IPS-18a (cell line): ENCODE data around the gene PRCP.
"Not testable (repeated sequence)": the region's sequence is repeated elsewhere in the genome, so short reads cannot be mapped to it uniquely, and the experiment has no call there.

Source experiments
- H3K27ac ChIP-seq: one replicate; pipeline ENCODE4 v1.5.1; 2013; ENCODE audit warnings: low read length
- H3K27me3 ChIP-seq: one replicate; pipeline ENCODE4 v1.6.1; 2013; ENCODE audit warnings: mild to moderate bottlenecking, low read length; ENCODE audit not compliant: control insufficient read depth, insufficient read depth
- H3K36me3 ChIP-seq: one replicate; pipeline ENCODE4 v1.6.1; 2013; ENCODE audit warnings: low read depth, low read length; ENCODE audit not compliant: control insufficient read depth
- H3K4me1 ChIP-seq: one replicate; pipeline ENCODE4 v1.6.1; 2013; ENCODE audit warnings: low read depth, low read length; ENCODE audit not compliant: control insufficient read depth
- H3K4me3 ChIP-seq: one replicate; pipeline ENCODE4 v1.5.1; 2013; ENCODE audit warnings: low read length
- H3K9ac ChIP-seq: one replicate; pipeline ENCODE4 v1.6.1; 2013; ENCODE audit warnings: mild to moderate bottlenecking, low read length, moderate library complexity
- H3K9me3 ChIP-seq: one replicate; pipeline ENCODE4 v1.6.1; 2013; ENCODE audit warnings: low read depth, low read length; ENCODE audit not compliant: control insufficient read depth

PRCP gene

DNA sequence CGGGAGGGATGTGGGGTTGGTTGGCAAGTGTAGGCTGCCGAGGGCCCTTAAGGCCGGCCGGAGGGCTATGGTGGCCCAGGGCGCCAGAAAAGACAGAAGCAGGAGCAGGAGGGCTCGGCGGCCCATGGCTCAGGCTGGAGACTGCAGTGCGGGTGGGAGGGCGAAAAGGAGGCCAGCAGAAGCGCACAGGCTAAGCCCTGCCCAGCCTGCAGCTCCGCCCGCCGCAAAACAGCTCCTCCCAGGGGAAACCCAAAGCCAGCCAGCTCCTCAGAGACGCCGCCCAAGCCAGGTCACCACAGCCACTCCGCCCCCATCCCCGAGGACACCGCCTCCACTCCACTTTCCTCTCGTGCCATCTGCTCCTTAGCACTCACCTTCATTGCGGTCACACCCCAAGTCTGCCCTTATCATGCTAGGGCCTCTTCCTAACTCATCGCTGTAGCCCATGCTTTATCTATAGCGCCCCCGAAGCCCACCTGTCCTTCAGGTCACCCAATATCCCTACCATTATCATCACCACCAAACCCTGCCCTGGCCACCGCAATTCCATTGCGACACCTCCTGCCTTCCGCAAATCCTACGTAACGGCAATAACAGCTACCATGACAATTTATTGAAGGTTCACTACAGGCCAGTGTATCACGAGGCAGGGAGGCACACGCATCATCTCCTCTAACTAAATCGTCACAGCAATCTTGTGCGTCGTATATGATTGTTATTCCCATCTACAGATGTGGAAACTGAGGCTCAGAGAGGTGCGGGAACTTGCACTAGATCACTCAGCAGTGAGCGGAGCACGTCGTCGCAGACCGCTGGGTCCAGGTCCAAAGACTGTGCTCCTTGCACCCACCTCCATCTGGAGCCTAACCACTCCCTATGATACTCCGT lies at the start of gene PRCP:
Gene PRCP (minus strand): TSS at position 154 of the 888 bp plus-strand sequence. CDS start 28 bp downstream, at position 126.
- H3K9ac ChIP-seq: peak within 1 kb of the TSS; percentile 86
- no peaks in the 10 kb centered on the region for H3K27me3 ChIP-seq
- H3K9me3 ChIP-seq: no peaks in the 10 kb centered on the region
- peaks cover 15% of the 10 kb centered on the region for H3K4me1 ChIP-seq
- H3K27ac ChIP-seq: peak within 1 kb of the TSS; percentile 55
- H3K4me3 ChIP-seq: peak within 1 kb of the TSS; percentile 92
- H3K36me3 ChIP-seq: no peaks in the 10 kb centered on the region

- no peak overlapping the region for H3K4me3 ChIP-seq
- no peaks in the 10 kb centered on the region for H3K27me3 ChIP-seq
- no peak overlapping the region for H3K9ac ChIP-seq
These were observed 49.1 kb upstream of the PRCP start for GRCh38 chr11:82949352-82949751.

GRCh38 chr11:82945682-82946081 lies 45.5 kb upstream of the PRCP start:
- H3K9ac ChIP-seq: no peak overlapping the region
- no peaks in the 10 kb centered on the region for H3K4me1 ChIP-seq
- H3K27ac ChIP-seq: no peak overlapping the region
- H3K36me3 ChIP-seq: no peaks in the 10 kb centered on the region
- H3K4me3 ChIP-seq: no peak overlapping the region
- H3K9me3 ChIP-seq: no peaks in the 10 kb centered on the region
- no peaks in the 10 kb centered on the region for H3K27me3 ChIP-seq

More at GRCh38 chr11:82949352-82949751, 49.1 kb upstream of the PRCP start:
- Histone ChIP-seq H3K36me3 (no peaks in the 10 kb centered on the region), H3K9me3 (no peaks in the 10 kb centered on the region), H3K27ac (no peak overlapping the region), H3K4me1 (no peaks in the 10 kb centered on the region)

GRCh38 chr11:82945041-82945440 lies 44.8 kb upstream of the PRCP start:
- H3K36me3 ChIP-seq, H3K9ac ChIP-seq, H3K27me3 ChIP-seq, H3K4me3 ChIP-seq, H3K4me1 ChIP-seq, H3K27ac ChIP-seq, H3K9me3 ChIP-seq: not testable (repeated sequence)

DNA sequence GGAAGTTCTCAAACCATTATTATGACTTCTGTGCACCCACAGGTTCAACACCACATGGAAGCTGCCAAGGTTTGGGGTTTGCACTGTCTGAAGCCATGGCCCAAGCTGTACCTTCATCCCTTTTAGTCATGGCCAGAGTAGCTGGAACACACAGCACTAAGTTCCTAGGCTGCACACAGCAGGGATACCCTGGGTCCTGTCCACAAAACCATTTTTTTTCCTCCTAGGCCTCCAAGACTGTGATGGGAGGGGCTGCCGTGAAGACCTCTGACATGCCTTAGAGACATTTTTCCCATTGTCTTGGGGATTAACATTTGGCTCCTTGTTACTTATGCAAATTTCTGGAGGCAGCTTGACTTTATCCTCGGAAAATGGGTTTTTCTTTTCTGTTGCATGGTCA lies 44.0 kb upstream of the PRCP start:
- Histone ChIP-seq H3K4me1 (no peaks in the 10 kb centered on the region), H3K4me3 (no peak overlapping the region)

GRCh38 chr11:82943430-82943829 lies 43.2 kb upstream of the PRCP start:
- not testable (repeated sequence) for H3K27ac ChIP-seq, H3K9ac ChIP-seq, H3K4me3 ChIP-seq, H3K27me3 ChIP-seq, H3K36me3 ChIP-seq, H3K9me3 ChIP-seq, H3K4me1 ChIP-seq

More for the DNA sequence above, 44.0 kb upstream of the PRCP start:
- no peak overlapping the region for H3K27ac ChIP-seq
- H3K27me3 ChIP-seq: no peaks in the 10 kb centered on the region
- H3K36me3 ChIP-seq: no peaks in the 10 kb centered on the region
- H3K9me3 ChIP-seq: no peaks in the 10 kb centered on the region
- no peak overlapping the region for H3K9ac ChIP-seq

DNA sequence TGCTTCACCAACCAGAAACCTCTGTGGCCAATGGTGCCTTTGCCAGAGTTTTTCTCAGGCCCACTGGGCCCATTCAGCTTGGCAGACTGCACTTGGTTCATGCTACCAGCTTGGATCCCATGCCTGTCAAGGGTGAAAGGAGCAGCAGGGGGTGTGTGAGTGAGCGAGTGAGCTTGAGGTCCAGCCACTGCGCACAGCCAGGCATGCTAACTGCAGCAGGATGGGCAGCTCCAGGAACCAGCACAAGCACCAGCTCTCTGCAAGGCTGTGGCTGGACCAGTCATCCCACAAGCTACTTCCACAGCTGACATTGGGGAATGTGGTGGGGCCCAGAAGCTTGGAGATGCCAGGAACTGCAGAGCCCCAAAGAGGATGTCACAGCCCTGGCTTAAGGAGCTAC lies 42.1 kb upstream of the PRCP start:
- Histone ChIP-seq H3K27me3 (no peaks in the 10 kb centered on the region), H3K9me3 (no peaks in the 10 kb centered on the region), H3K4me1 (no peaks in the 10 kb centered on the region), H3K27ac (no peak overlapping the region), H3K36me3 (no peaks in the 10 kb centered on the region), H3K4me3 (no peak overlapping the region), H3K9ac (no peak overlapping the region)

DNA sequence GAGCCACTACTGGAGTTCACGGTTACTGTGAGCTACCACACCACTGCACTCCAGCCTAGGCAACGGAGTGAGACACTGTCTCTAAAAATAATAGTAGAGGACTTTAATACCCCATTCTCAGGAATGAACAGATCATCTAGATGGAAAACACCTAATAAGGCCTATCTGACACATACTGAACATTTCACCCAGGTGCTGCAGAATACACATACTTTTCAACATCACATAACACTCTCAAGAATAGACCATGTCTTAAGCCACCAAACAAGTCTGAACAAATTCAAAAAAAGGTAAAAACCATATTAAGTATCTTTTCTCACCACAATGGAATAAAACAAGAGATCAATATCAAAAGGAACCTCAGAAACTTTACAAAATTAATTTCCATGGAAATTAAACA lies 39.2 kb upstream of the PRCP start:
- no peaks in the 10 kb centered on the region for H3K27me3 ChIP-seq
- H3K4me3 ChIP-seq: no peak overlapping the region
- H3K9me3 ChIP-seq: no peaks in the 10 kb centered on the region
- H3K4me1 ChIP-seq: no peaks in the 10 kb centered on the region
- H3K36me3 ChIP-seq: peaks cover 7% of the 10 kb centered on the region
- H3K27ac ChIP-seq: no peak overlapping the region
- H3K9ac ChIP-seq: no peak overlapping the region

DNA sequence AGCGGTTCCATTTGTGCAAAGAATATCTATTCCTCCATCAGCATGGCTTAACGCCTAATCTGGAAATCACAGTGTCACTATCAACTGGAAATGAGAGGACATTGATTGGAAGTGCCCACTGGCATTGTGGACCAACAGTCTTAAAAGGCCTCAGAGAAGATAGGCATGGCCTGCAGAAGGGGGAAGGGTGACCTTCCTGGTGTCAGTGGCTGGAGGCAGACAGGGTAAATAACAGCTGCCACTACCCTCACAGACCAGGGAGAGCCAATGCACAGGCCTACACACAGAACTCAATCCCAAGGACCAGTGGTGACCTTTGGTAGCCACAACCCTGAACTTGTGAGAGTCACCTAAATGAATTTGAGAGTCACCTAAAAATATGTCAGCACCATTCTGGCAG lies 37.3 kb upstream of the PRCP start:
- Histone ChIP-seq H3K27ac (no peak overlapping the region), H3K27me3 (no peaks in the 10 kb centered on the region), H3K4me1 (no peaks in the 10 kb centered on the region), H3K4me3 (no peak overlapping the region), H3K36me3 (peaks cover 26% of the 10 kb centered on the region), H3K9me3 (no peaks in the 10 kb centered on the region), H3K9ac (no peak overlapping the region)

DNA sequence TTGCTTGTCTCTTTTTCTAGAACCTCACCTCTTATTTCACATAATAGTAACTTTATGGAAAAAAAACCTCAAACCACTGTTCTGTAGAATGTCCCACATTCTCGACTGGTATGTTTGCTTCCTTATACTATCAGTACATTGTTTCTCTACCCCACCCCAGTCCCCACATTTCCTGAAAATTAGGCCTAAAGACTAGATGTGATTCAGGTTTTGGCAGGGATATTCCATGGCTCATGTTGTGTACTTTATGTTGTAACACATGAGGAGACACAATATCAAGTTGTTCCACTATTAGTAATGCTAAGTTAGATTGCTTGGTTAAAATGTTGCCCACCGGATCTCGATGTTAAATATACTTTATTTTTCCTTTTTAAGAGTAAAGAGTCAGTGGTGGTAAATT lies 36.0 kb upstream of the PRCP start:
- no peak overlapping the region for H3K4me3 ChIP-seq
- no peak overlapping the region for H3K27ac ChIP-seq
- peaks cover 38% of the 10 kb centered on the region for H3K36me3 ChIP-seq
- H3K4me1 ChIP-seq: no peaks in the 10 kb centered on the region
- H3K9ac ChIP-seq: no peak overlapping the region
- no peaks in the 10 kb centered on the region for H3K9me3 ChIP-seq
- no peaks in the 10 kb centered on the region for H3K27me3 ChIP-seq

- no peaks in the 10 kb centered on the region for H3K9me3 ChIP-seq
- no peak overlapping the region for H3K27ac ChIP-seq
- no peak overlapping the region for H3K9ac ChIP-seq
- H3K36me3 ChIP-seq: peaks cover 49% of the 10 kb centered on the region
- no peak overlapping the region for H3K4me3 ChIP-seq
- H3K27me3 ChIP-seq: no peaks in the 10 kb centered on the region
- H3K4me1 ChIP-seq: no peaks in the 10 kb centered on the region
These were observed 32.3 kb upstream of the PRCP start for GRCh38 chr11:82932564-82932963.

- no peak overlapping the region for H3K9ac ChIP-seq
- no peaks in the 10 kb centered on the region for H3K4me1 ChIP-seq
- no peak overlapping the region for H3K27ac ChIP-seq
- no peak overlapping the region for H3K4me3 ChIP-seq
- H3K9me3 ChIP-seq: no peaks in the 10 kb centered on the region
- H3K36me3 ChIP-seq: peaks cover 49% of the 10 kb centered on the region
- H3K27me3 ChIP-seq: no peaks in the 10 kb centered on the region
These were observed 30.5 kb upstream of the PRCP start for GRCh38 chr11:82930734-82931133.
